ENCODE data around the gene PTMS.

Gene PTMS

GRCh38 chr12:6723607-6724408, 42.4 kb upstream of the PTMS start, which contains the start of gene COPS7A:
Gene COPS7A, plus strand, starts transcription at chr12:6724046. Its CDS starts 611 bp downstream, at chr12:6724657.
- TF ChIP-seq TSHZ2 (CRISPR knock-in tag; IDR thresholded peaks at IDR 0.05) (peak; percentile 67), CREB5 (CRISPR knock-in tag; IDR thresholded peaks at IDR 0.05; ENCODE audit: low read depth) (no peak), CSDC2 (CRISPR knock-in tag; IDR thresholded peaks at IDR 0.05) (peak; percentile 55; the same call in 1 of the 2 replicates), ZNF8 (CRISPR knock-in tag; IDR thresholded peaks at IDR 0.05) (0 out of 2 replicates have a peak, but pooled peaks have one; percentile 5), PATZ1 (CRISPR knock-in tag; IDR thresholded peaks at IDR 0.05; ENCODE audit: borderline replicate concordance) (peak; percentile 41; the same call in 1 of the 2 replicates)
- ATAC-seq: peak; percentile 98

GRCh38 chr12:6724409-6724797, 41.8 kb upstream of the PTMS start:
- ATAC-seq: peak; percentile 43
- TF ChIP-seq CREB5 (CRISPR knock-in tag; IDR thresholded peaks at IDR 0.05; ENCODE audit: low read depth): no peak
- no peak for TF ChIP-seq ESRRG (CRISPR knock-in tag; IDR thresholded peaks at IDR 0.05)
- TF ChIP-seq PATZ1 (CRISPR knock-in tag; IDR thresholded peaks at IDR 0.05; ENCODE audit: borderline replicate concordance): no peak
- no peak for TF ChIP-seq ARNTL (CRISPR knock-in tag; IDR thresholded peaks at IDR 0.05; ENCODE audit: borderline replicate concordance, low read depth)
- TF ChIP-seq ZFP3 (CRISPR knock-in tag; IDR thresholded peaks at IDR 0.05): no peak
- TF ChIP-seq TCF4 (CRISPR knock-in tag; IDR thresholded peaks at IDR 0.05; ENCODE audit: borderline replicate concordance): no peak
- no peak for TF ChIP-seq GLIS3 (CRISPR knock-in tag; IDR thresholded peaks at IDR 0.05)
- TF ChIP-seq POU6F1 (CRISPR knock-in tag; IDR thresholded peaks at IDR 0.05; ENCODE audit: borderline replicate concordance, low read depth): no peak
- no peak for TF ChIP-seq ZNF70 (CRISPR knock-in tag; IDR thresholded peaks at IDR 0.05)
- TF ChIP-seq BACH2 (CRISPR knock-in tag; IDR thresholded peaks at IDR 0.05; ENCODE audit: borderline replicate concordance): no peak
- no peak for TF ChIP-seq TOX (CRISPR knock-in tag; IDR thresholded peaks at IDR 0.05; ENCODE audit: borderline replicate concordance)

- ATAC-seq: no peak
- TF ChIP-seq RARB (CRISPR knock-in tag; IDR thresholded peaks at IDR 0.05) (no peak), ZNF565 (CRISPR knock-in tag; conservative IDR thresholded peaks at IDR 0.05; ENCODE audit: low read depth) (no peak), CREB5 (CRISPR knock-in tag; IDR thresholded peaks at IDR 0.05; ENCODE audit: low read depth) (no peak), PPARA (CRISPR knock-in tag; IDR thresholded peaks at IDR 0.05; ENCODE audit: borderline replicate concordance) (no peak), BACH2 (CRISPR knock-in tag; IDR thresholded peaks at IDR 0.05; ENCODE audit: borderline replicate concordance) (no peak), ZNF8 (CRISPR knock-in tag; IDR thresholded peaks at IDR 0.05) (no peak), ARNTL (CRISPR knock-in tag; IDR thresholded peaks at IDR 0.05; ENCODE audit: borderline replicate concordance, low read depth) (no peak), ZFP30 (CRISPR knock-in tag; IDR thresholded peaks at IDR 0.05) (no peak), ESRRG (CRISPR knock-in tag; IDR thresholded peaks at IDR 0.05) (no peak), PATZ1 (CRISPR knock-in tag; IDR thresholded peaks at IDR 0.05; ENCODE audit: borderline replicate concordance) (no peak), TCF4 (CRISPR knock-in tag; IDR thresholded peaks at IDR 0.05; ENCODE audit: borderline replicate concordance) (no peak), ZNF70 (CRISPR knock-in tag; IDR thresholded peaks at IDR 0.05) (no peak), ISL1 (CRISPR knock-in tag; IDR thresholded peaks at IDR 0.05) (no peak), TOX (CRISPR knock-in tag; IDR thresholded peaks at IDR 0.05; ENCODE audit: borderline replicate concordance) (no peak), SNAI2 (CRISPR knock-in tag; IDR thresholded peaks at IDR 0.05) (no peak)
Observed at GRCh38 chr12:6725350-6725749, 40.8 kb upstream of the PTMS start.

All from SK-N-SH treated with all-trans-retinoic acid at 6 μM for 48 hours (cell line).